Sigmoid colon (tissue), 7 donors: ENCODE data around the gene GP5. TPM values are rescaled to one million over a fixed set of nuclear protein-coding genes. Genes with fewer than 3 reads are reported as not detected.
A peak's percentile ranks its signal among the peaks of the same experiment; 100 is the strongest.

Source experiments
- DNase-seq: peaks from one replicate; pipeline ENCODE4 v3.0.0-alpha.2; 2019
- H3K27ac ChIP-seq, 4 donors: fragments of 200-600 bp; sonication (generic); one replicate each; pipeline ENCODE4 v1.5.1; 2016 to 2019; ENCODE audit warnings: mild to moderate bottlenecking in 1 of 4
- H3K27me3 ChIP-seq, 3 donors: fragments of 200-600 bp; sonication (generic); one replicate each; pipeline ENCODE4 v1.5.1; 2019; ENCODE audit warnings: mild to moderate bottlenecking in 1 of 3
- H3K36me3 ChIP-seq, 4 donors: fragments of 200-600 bp; sonication (generic); one replicate each; pipeline ENCODE4 v1.5.1; 2016 to 2019
- H3K4me1 ChIP-seq, 4 donors: fragments of 200-600 bp; sonication (generic); one replicate each; pipeline ENCODE4 v1.5.1; 2017 to 2019
- H3K4me3 ChIP-seq, 4 donors: fragments of 200-600 bp; sonication (generic); one replicate each; pipeline ENCODE4 v1.5.1; 2017 to 2019; ENCODE audit warnings: mild to moderate bottlenecking in 2 of 4, moderate library complexity in 1 of 4
- H3K9me3 ChIP-seq, 4 donors: fragments of 200-600 bp in 3 of 4; sonication (generic) in 3 of 4; one replicate each; pipeline versions ENCODE4 v1.5.1 to v1.6.1; 2013 to 2019
- CTCF ChIP-seq, 4 experiments: fragments of 450-650 bp in 3 of 4; fragments of 200-600 bp in 1 of 4; IDR thresholded peaks; one replicate each; pipeline ENCODE4 v1.5.1; 2016 to 2019; ENCODE audit warnings: antibody characterized with exemption in 4 of 4, mild to moderate bottlenecking in 3 of 4, moderate library complexity in 2 of 4
- EP300 ChIP-seq, 4 donors: sonication (generic); formaldehyde crosslinking; IDR thresholded peaks; one replicate each; pipeline ENCODE4 v1.6.1; 2017; ENCODE audit warnings: antibody characterized with exemption in 4 of 4
- POLR2A ChIP-seq, 2 donors: fragments of 450-650 bp; IDR thresholded peaks; one replicate each; pipeline ENCODE4 v1.6.1; 2016; ENCODE audit warnings: antibody characterized with exemption in 2 of 2, mild to moderate bottlenecking in 2 of 2, moderate library complexity in 2 of 2
- POLR2AphosphoS5 ChIP-seq, 4 donors: sonication (generic); formaldehyde crosslinking; IDR thresholded peaks; one replicate each; pipeline ENCODE4 v1.6.1; 2017; ENCODE audit warnings: antibody characterized with exemption in 4 of 4
- WGBS, 2 donors: extraction: QIAGEN DNeasy Blood & Tissue Kit; methylation state at CpG; one replicate each; pipeline ENCODE4 v1.1.7; 2013; 5-methylcytosine and 5-hydroxymethylcytosine counted together
- intact Hi-C: fragments of 100-400 bp; cut with DNase I; formaldehyde crosslinking; loops from one replicate; pipeline ENCODE4 v1.15.1; 2023
- polyA plus RNA-seq, 3 donors: library from polyadenylated mRNA; stranded (reverse); fragments of 200-250 nt; gene quantifications; one replicate each; pipeline ENCODE4 v1.2.3, GENCODE V29; 2013
- total RNA-seq, 4 donors: library from RNA; depleted of rRNA; stranded (reverse); fragments of >200 nt; gene quantifications; one replicate each; pipeline ENCODE4 v1.1.0, GENCODE V29; 2016
- donor health status: healthy with polysubstance abuse.
- donor health status: Bipolar disorder and iron deficiency.
- donor health status: healthy.

GP5 gene
- total and polyA plus RNA-seq, 7 donors, result 0.14 to 0.69 TPM; not detected in 5

GRCh38 chr3:194404365-194405140 is 5.5 kb upstream of the GP5 start:
- no peaks in the 10 kb centered on the region for H3K9me3 ChIP-seq
- peaks cover 0 to 20% (median 2%) of the 10 kb centered on the region in 4 donors for H3K36me3 ChIP-seq
- intact Hi-C loops, result loop anchor here (1.0 to 2.0 kb wide), 2 partner anchors 71 to 624 kb away; no protein-coding TSS in a partner anchor
- 19 to 40% methylated on average over 10 of the region's 10 CpGs for WGBS, 2 donors
- peaks cover 0 to 7% (median 5%) of the 10 kb centered on the region in 3 donors for H3K27me3 ChIP-seq
- H3K4me3 ChIP-seq, result no peak overlapping the region
- no peak overlapping the region for H3K27ac ChIP-seq
- TF ChIP-seq CTCF (IDR thresholded peaks at IDR 0.05), result peak; percentile 19 to 71 (median 59)
- no peak for TF ChIP-seq POLR2A (IDR thresholded peaks at IDR 0.05)
- no peak for TF ChIP-seq EP300 (IDR thresholded peaks at IDR 0.05)
- TF ChIP-seq POLR2AphosphoS5 (IDR thresholded peaks at IDR 0.05), result no peak
- no peaks in the 10 kb centered on the region for H3K4me1 ChIP-seq
- no peak for DNase-seq

GRCh38 chr3:194401868-194402329 is 2.8 kb upstream of the GP5 start:
- TF ChIP-seq POLR2A (IDR thresholded peaks at IDR 0.05) (no peak), CTCF (IDR thresholded peaks at IDR 0.05) (no peak)
- H3K4me1 ChIP-seq, result peaks cover 0 to 18% (median 15%) of the 10 kb centered on the region in 4 donors
- peaks cover 0 to 33% (median 19%) of the 10 kb centered on the region in 3 donors for H3K27me3 ChIP-seq
- H3K9me3 ChIP-seq, result no peaks in the 10 kb centered on the region
- H3K4me3 ChIP-seq, result no peak overlapping the region
- intact Hi-C loops, result no loop called here
- H3K36me3 ChIP-seq, result peaks cover 0 to 7% (median 2%) of the 10 kb centered on the region in 4 donors
- H3K27ac ChIP-seq, result no peak overlapping the region
- no peak for DNase-seq
- 86 to 87% methylated on average over 8 of the region's 8 CpGs for WGBS, 2 donors

DNA sequence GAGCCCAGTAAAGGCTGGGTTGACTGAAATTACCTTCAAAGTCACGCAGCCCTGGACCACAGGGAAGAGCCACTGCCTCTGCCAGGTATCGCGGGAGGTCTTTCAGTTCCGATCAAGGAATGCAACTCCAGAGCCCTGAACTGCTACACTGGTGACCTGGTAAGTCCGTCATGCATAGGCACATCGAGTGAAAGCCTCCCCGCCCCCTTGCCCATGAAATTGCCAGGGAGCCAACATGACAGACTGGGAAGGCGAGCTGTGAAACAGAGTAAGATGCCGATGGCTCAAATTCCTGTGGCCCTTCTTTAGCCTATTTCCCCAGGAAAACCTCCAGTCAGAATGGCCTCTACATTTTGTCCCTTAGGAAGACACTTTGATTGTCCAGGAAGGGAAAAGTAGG is 2.3 kb upstream of the GP5 start:
- Histone ChIP-seq H3K4me3 (no peak overlapping the region), H3K27ac (no peak overlapping the region), H3K27me3 (peaks cover 0 to 38% (median 19%) of the 10 kb centered on the region in 3 donors), H3K36me3 (peaks cover 0 to 7% (median 2%) of the 10 kb centered on the region in 4 donors), H3K9me3 (no peaks in the 10 kb centered on the region), H3K4me1 (peaks cover 0 to 23% (median 20%) of the 10 kb centered on the region in 4 donors)
- no peak for DNase-seq
- TF ChIP-seq CTCF (IDR thresholded peaks at IDR 0.05) (no peak), EP300 (IDR thresholded peaks at IDR 0.05) (no peak), POLR2AphosphoS5 (IDR thresholded peaks at IDR 0.05) (no peak), POLR2A (IDR thresholded peaks at IDR 0.05) (no peak)
- whole genome bisulfite sequencing, 2 donors, result 93 to 95% methylated on average over 9 of the region's 9 CpGs
- intact Hi-C loops, result no loop called here

GRCh38 chr3:194399874-194400411 is 877 bp upstream of the GP5 start:
- intact Hi-C loops, result loop anchor here (1.0 kb wide), 1 partner anchor 34 kb away; no protein-coding TSS in a partner anchor
- no peak for DNase-seq
- no peak for TF ChIP-seq CTCF (IDR thresholded peaks at IDR 0.05)
- TF ChIP-seq POLR2A (IDR thresholded peaks at IDR 0.05), result no peak
- TF ChIP-seq EP300 (IDR thresholded peaks at IDR 0.05), result no peak
- Histone ChIP-seq H3K4me1 (peaks cover 0 to 30% (median 23%) of the 10 kb centered on the region in 4 donors), H3K4me3 (no peak overlapping the region), H3K36me3 (no peaks in the 10 kb centered on the region), H3K27me3 (peaks cover 0 to 38% (median 19%) of the 10 kb centered on the region in 3 donors), H3K9me3 (no peaks in the 10 kb centered on the region), H3K27ac (no peak overlapping the region)
- 85 to 87% methylated on average over 15 of the region's 15 CpGs for WGBS, 2 donors
